GM21447 (cell line): ENCODE measurements around the gene NCOA1.
"Not testable (repeated sequence)": the region's sequence is repeated elsewhere in the genome, so short reads cannot be mapped to it uniquely, and the experiment has no call there.

ENCODE experiments used
- ATAC-seq: cut with Tn5 transposase; IDR thresholded peaks from one replicate; pipeline ENCODE4 v1.9.1; 2021; ENCODE audit not compliant: unreplicated experiment

The NCOA1 gene

GRCh38 chr2:24571828-24572442 is 80.9 kb downstream of the NCOA1 start:
- ATAC-seq = no peak

- ATAC-seq = no peak
Measured at GRCh38 chr2:24576146-24576545, 85.1 kb downstream of the NCOA1 start.

GRCh38 chr2:24576617-24577016 is 85.6 kb downstream of the NCOA1 start:
- peak; percentile 50 for ATAC-seq

- peak; percentile 62 for ATAC-seq
Measured at GRCh38 chr2:24577481-24577880, 86.4 kb downstream of the NCOA1 start.

- no peak for ATAC-seq
Measured at GRCh38 chr2:24579053-24579803, 88.2 kb downstream of the NCOA1 start.

GRCh38 chr2:24580561-24580960 is 89.5 kb downstream of the NCOA1 start:
- ATAC-seq = no peak

GRCh38 chr2:24581971-24582370 is 90.9 kb downstream of the NCOA1 start:
- not testable (repeated sequence) for ATAC-seq

GRCh38 chr2:24586955-24587354 is 95.9 kb downstream of the NCOA1 start:
- ATAC-seq = peak; percentile 57

GRCh38 chr2:24588294-24588693 is 97.2 kb downstream of the NCOA1 start:
- no peak for ATAC-seq

GRCh38 chr2:24592441-24593100 is 101.5 kb downstream of the NCOA1 start:
- ATAC-seq = no peak

GRCh38 chr2:24594283-24594682 is 103.2 kb downstream of the NCOA1 start:
- ATAC-seq = no peak

- no peak for ATAC-seq
Measured at GRCh38 chr2:24597181-24597870, 106.3 kb downstream of the NCOA1 start.

GRCh38 chr2:24600140-24600539 is 109.1 kb downstream of the NCOA1 start:
- not testable (repeated sequence) for ATAC-seq

- no peak for ATAC-seq
Measured at GRCh38 chr2:24611631-24612030, 120.6 kb downstream of the NCOA1 start.

GRCh38 chr2:24613154-24613814 is 122.2 kb downstream of the NCOA1 start:
- ATAC-seq = peak; percentile 67

- ATAC-seq = no peak
Measured at GRCh38 chr2:24616616-24617015, 125.6 kb downstream of the NCOA1 start.

GRCh38 chr2:24617424-24617823 is 126.4 kb downstream of the NCOA1 start:
- no peak for ATAC-seq

- no peak for ATAC-seq
Measured at GRCh38 chr2:24618144-24618543, 127.1 kb downstream of the NCOA1 start.

GRCh38 chr2:24618680-24619079 is 127.6 kb downstream of the NCOA1 start:
- ATAC-seq = no peak

GRCh38 chr2:24620936-24621335 is 129.9 kb downstream of the NCOA1 start:
- no peak for ATAC-seq
